Stomach (tissue), 9 donors: Measurements from ENCODE around the gene KCNC3. TPM values are rescaled to one million over a fixed set of nuclear protein-coding genes. Genes with fewer than 3 reads are reported as not detected.
A peak's percentile ranks its signal among the peaks of the same experiment; 100 is the strongest.

Experiments used
- DNase-seq, 2 donors: peaks; one replicate each; pipeline versions ENCODE4 v3.0.0 to v3.0.0-alpha.2; 2013 to 2019
- H3K27ac ChIP-seq, 5 donors: fragments of 200-600 bp in 4 of 5; sonication (generic) in 4 of 5; one replicate each; pipeline ENCODE4 v1.5.1; 2013 to 2019; ENCODE audit warnings: mild to moderate bottlenecking in 1 of 5, moderate library complexity in 1 of 5
- H3K27me3 ChIP-seq, 3 donors: fragments of 200-600 bp; sonication (generic); one replicate each; pipeline ENCODE4 v1.5.1; 2017 to 2019; ENCODE audit warnings: mixed run types in 1 of 3
- H3K36me3 ChIP-seq, 4 donors: fragments of 200-600 bp; sonication (generic); 1 replicate in 3 of 4; 2 replicates in 1 of 4; pipeline ENCODE4 v1.5.1; 2016 to 2019
- H3K4me1 ChIP-seq, 4 donors: fragments of 200-600 bp; sonication (generic); one replicate each; pipeline ENCODE4 v1.5.1; 2016 to 2019
- H3K4me3 ChIP-seq, 4 donors: fragments of 200-600 bp; sonication (generic) in 3 of 4; one replicate each; pipeline ENCODE4 v1.5.1; 2016 to 2019; ENCODE audit warnings: mild to moderate bottlenecking in 1 of 4
- H3K9me3 ChIP-seq, 4 donors: fragments of 200-600 bp; sonication (generic); one replicate each; pipeline ENCODE4 v1.5.1; 2016 to 2019
- EP300 ChIP-seq: sonication (generic); formaldehyde crosslinking; IDR thresholded peaks from one replicate; pipeline ENCODE4 v1.6.1; 2017; ENCODE audit warnings: antibody characterized with exemption
- POLR2A ChIP-seq, 4 donors: fragments of 450-650 bp; IDR thresholded peaks; one replicate each; pipeline ENCODE4 v1.6.1; 2016; ENCODE audit warnings: antibody characterized with exemption in 4 of 4, control low read depth in 2 of 4, mild to moderate bottlenecking in 1 of 4, moderate library complexity in 1 of 4
- POLR2AphosphoS5 ChIP-seq, 3 donors: sonication (generic); formaldehyde crosslinking; IDR thresholded peaks; one replicate each; pipeline ENCODE4 v1.6.1; 2016; ENCODE audit warnings: antibody characterized with exemption in 3 of 3
- WGBS, 5 donors: extraction: QIAGEN DNeasy Blood & Tissue Kit in 3 of 5; methylation state at CpG; one replicate each; pipeline versions ENCODE4 v1.1.5 to v1.1.7; 2013 to 2018; 5-methylcytosine and 5-hydroxymethylcytosine counted together
- intact Hi-C: fragments of 100-400 bp; cut with DNase I; formaldehyde crosslinking; loops from one replicate; pipeline ENCODE4 v1.15.1; 2023; ENCODE audit warnings: low total_unique reads
- polyA plus RNA-seq, 3 donors: library from polyadenylated mRNA; stranded (reverse); fragments of 200-250 nt; gene quantifications; one replicate each; pipeline ENCODE4 v1.2.3, GENCODE V29; 2013
- total RNA-seq, 5 donors: library from RNA; depleted of rRNA; stranded (reverse); fragments of >200 nt; gene quantifications; one replicate each; pipeline versions ENCODE4 v1.1.0 to v1.2.3, GENCODE V29; 2014 to 2016
- TF ChIP-seq, protein P1 (sequence below), 7 experiments: fragments of 450-650 bp in 4 of 7; fragments of 200-600 bp in 3 of 7; sonication (generic) in 3 of 7; IDR thresholded peaks; one replicate each; pipeline ENCODE4 v1.5.1; 2016 to 2019; ENCODE audit warnings: antibody characterized with exemption in 7 of 7, control low read depth in 2 of 7, mild to moderate bottlenecking in 1 of 7
- donor health status: healthy with polysubstance abuse.
- donor health status: Bipolar disorder and iron deficiency.
- donor health status: healthy.

KCNC3 gene
- total and polyA plus RNA-seq, 8 donors = 0.25 to 2.3 (median 0.41) TPM; not detected in 2

DNA sequence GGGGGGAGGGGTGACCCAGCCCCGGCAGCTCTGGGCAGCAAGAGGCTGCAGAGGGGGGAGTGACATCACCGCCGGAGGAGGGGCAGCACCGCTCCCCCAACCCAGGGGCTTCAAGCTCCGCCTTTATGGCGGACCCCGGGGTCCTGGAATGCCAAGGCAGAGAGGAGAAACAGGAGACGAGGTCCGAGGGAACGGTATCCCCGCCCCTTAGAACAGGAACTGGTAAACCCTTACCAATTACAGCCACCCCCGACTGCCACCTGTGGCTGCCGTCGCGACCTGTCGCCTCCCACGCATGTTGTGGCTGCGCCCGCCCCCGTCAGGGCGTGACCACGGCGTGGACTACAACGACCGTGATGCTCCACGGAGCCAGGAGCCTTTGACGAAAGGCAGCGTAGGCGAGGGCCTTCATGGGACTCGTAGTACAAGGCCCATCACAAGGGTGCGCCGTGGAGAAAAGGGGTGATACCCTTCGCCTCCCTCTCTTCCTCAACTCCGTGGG lies 4.1 kb upstream of the KCNC3 start:
- DNase-seq = peak; percentile 89 to 96
- Histone ChIP-seq H3K4me1 (peaks cover 22 to 60% (median 48%) of the 10 kb centered on the region in 4 donors), H3K4me3 (peak overlapping the region; percentile 40 to 53 (median 47)), H3K36me3 (no peaks in the 10 kb centered on the region), H3K27me3 (peaks cover 4 to 68% (median 65%) of the 10 kb centered on the region in 3 donors), H3K9me3 (peaks cover 0 to 5% (median 0%) of the 10 kb centered on the region in 4 donors), H3K27ac (peak overlapping the region; percentile 45 to 81 (median 71))
- no peak for TF ChIP-seq EP300
- TF ChIP-seq POLR2A (IDR thresholded peaks at IDR 0.05) = no peak
- TF ChIP-seq POLR2AphosphoS5 (IDR thresholded peaks at IDR 0.05) = no peak
- TF ChIP-seq, protein P1, sequence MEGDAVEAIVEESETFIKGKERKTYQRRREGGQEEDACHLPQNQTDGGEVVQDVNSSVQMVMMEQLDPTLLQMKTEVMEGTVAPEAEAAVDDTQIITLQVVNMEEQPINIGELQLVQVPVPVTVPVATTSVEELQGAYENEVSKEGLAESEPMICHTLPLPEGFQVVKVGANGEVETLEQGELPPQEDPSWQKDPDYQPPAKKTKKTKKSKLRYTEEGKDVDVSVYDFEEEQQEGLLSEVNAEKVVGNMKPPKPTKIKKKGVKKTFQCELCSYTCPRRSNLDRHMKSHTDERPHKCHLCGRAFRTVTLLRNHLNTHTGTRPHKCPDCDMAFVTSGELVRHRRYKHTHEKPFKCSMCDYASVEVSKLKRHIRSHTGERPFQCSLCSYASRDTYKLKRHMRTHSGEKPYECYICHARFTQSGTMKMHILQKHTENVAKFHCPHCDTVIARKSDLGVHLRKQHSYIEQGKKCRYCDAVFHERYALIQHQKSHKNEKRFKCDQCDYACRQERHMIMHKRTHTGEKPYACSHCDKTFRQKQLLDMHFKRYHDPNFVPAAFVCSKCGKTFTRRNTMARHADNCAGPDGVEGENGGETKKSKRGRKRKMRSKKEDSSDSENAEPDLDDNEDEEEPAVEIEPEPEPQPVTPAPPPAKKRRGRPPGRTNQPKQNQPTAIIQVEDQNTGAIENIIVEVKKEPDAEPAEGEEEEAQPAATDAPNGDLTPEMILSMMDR (IDR thresholded peaks at IDR 0.05) = peak in 1 of 7 experiments; percentile 12
- intact Hi-C loops = no loop called here
- WGBS, 5 donors = 0 to 3% (median 2%) methylated on average over 10 to 34 of the region's 34 CpGs

DNA sequence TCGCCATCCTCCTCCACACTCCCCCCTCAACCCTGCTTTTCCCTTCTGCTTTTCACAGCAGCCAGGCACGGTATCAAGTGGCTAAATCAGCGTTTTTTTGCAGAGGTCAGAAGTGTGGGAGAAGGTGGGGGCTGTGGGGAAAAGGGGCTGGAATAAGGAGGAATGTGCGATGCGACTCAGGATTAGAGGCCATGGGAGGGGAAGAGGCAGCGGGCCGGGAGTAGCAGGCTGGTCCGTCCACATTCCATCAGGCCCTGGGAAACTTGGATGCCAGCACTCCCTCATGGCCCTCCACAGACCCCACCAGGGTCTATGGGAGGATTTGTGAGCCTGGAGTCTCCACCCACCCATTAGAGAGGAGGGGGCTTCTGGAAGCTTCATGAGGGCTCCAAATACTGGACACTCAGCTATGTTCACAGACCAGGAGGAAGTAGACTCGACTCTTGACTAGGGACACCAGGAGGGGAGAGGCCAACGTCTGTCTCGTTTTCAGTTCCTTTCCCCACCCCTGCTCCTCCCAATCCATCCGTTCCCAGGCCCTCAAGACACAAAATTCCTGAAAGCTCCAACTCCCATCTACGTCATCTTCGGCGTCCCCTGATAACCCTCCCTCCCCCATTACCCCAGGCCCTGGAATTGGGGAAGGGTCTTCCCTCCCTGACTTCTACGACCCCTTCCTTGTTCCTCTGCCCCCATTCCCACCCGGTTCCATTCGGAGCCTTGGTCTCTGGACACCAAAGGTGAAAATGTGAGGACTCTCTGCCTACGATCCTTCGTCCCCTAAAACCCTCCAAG lies 3.3 kb upstream of the KCNC3 start:
- peak overlapping the region in 3 of 5 donors; percentile 45 to 81 (median 71) for H3K27ac ChIP-seq
- peaks cover 10 to 76% (median 74%) of the 10 kb centered on the region in 3 donors for H3K27me3 ChIP-seq
- no peaks in the 10 kb centered on the region for H3K36me3 ChIP-seq
- peaks cover 22 to 61% (median 52%) of the 10 kb centered on the region in 4 donors for H3K4me1 ChIP-seq
- peak overlapping the region; percentile 40 to 53 (median 47) for H3K4me3 ChIP-seq
- intact Hi-C loops = no loop called here
- H3K9me3 ChIP-seq = peaks cover 0 to 5% (median 0%) of the 10 kb centered on the region in 4 donors
- TF ChIP-seq POLR2A (IDR thresholded peaks at IDR 0.05) = no peak
- peak in 1 of 2 donors; percentile 79 for DNase-seq
- 10 to 16% (median 10%) methylated on average over 20 of the region's 20 CpGs for WGBS, 5 donors

DNA sequence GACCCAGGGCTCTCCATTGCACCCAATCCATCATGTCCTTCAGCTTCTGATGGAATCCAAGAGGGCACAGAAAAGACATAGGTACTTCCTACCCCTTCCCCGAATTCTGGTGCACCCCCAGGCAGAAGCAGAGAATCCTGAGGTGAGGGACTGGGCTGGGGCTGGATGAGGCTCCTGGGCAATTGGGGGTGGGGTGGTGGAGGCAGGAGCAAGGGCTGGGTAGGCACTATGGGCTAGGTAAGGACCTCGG lies 2.7 kb upstream of the KCNC3 start:
- Histone ChIP-seq H3K27me3 (peaks cover 10 to 81% (median 79%) of the 10 kb centered on the region in 3 donors), H3K4me1 (peaks cover 22 to 61% (median 52%) of the 10 kb centered on the region in 4 donors), H3K4me3 (no peak overlapping the region), H3K36me3 (no peaks in the 10 kb centered on the region), H3K27ac (peak overlapping the region in 1 of 5 donors; percentile 71), H3K9me3 (peaks cover 0 to 5% (median 0%) of the 10 kb centered on the region in 4 donors)
- WGBS, 5 donors = 3 to 21% (median 13%) methylated on average over 2 of the region's 2 CpGs
- TF ChIP-seq POLR2A (IDR thresholded peaks at IDR 0.05) (no peak), POLR2AphosphoS5 (IDR thresholded peaks at IDR 0.05) (no peak), EP300 (no peak)
- TF ChIP-seq, protein P1 (IDR thresholded peaks at IDR 0.05) = no peak
- intact Hi-C loops = no loop called here
- no peak for DNase-seq

DNA sequence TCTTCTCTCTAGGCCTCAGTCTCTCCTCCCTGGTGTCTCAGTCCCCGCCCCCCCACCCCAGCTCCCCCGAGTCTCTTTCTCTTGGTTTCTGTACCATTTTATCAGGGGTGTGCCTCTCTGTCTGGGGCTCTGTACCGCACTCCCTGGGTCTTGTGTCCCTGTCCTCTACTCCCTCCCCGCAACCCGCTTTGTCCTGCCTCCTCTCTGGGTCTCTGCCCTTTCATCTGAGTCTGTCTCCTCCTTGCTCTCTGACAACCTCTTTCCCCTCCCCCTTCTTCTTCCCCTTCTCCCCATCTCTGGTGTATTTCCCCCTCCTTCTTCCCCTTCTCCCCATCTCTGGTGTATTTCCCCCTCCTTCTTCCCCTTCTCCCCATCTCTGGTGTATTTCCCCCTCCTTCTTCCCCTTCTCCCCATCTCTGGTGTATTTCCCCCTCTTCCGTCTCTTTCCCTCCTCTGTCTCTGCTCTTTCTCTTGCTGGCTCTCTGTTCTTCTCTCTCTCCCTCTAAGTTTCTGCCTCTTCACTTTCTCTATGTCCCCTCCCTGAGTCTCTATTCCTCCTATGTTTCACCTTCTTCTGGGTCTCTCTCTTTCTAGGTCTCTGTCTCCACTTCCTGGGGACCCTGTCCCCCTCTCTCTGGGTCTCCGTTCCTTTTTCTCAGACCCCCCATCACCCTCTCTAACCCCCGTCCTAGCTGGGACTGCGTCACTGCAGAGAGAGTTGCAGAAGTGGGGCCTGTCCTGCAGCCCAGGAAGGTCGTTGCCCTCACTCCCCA lies 2.2 kb upstream of the KCNC3 start:
- 15 to 22% (median 18%) methylated on average over 10 of the region's 10 CpGs for WGBS, 5 donors
- peak overlapping the region in 3 of 5 donors; percentile 42 to 78 (median 71) for H3K27ac ChIP-seq
- H3K36me3 ChIP-seq = no peaks in the 10 kb centered on the region

More for the DNA sequence above, 2.2 kb upstream of the KCNC3 start:
- intact Hi-C loops = no loop called here
- Histone ChIP-seq H3K4me3 (peak overlapping the region; percentile 26 to 39 (median 31)), H3K4me1 (peaks cover 24 to 65% (median 54%) of the 10 kb centered on the region in 4 donors), H3K9me3 (peaks cover 0 to 5% (median 0%) of the 10 kb centered on the region in 4 donors), H3K27me3 (peaks cover 10 to 86% (median 84%) of the 10 kb centered on the region in 3 donors)
- no peak for TF ChIP-seq EP300
- no peak for DNase-seq
